ENCODE results near the gene ADRA2C. TPM values are rescaled to one million over a fixed set of nuclear protein-coding genes. Genes with fewer than 3 reads are reported as not detected.

Gene ADRA2C
- total and polyA plus RNA-seq, 2 experiments from 2014 or later = 3.0 to 16.6 TPM

- no peaks in the 10 kb centered on the region; the same call in 1 of the 3 replicates for H3K9me3 Mint-ChIP-seq
- no peaks in the 10 kb centered on the region; the same call in 2 of the 3 replicates for H3K36me3 Mint-ChIP-seq (ENCODE audit: low read depth)
- no peak for ATAC-seq
- peaks cover 25% of the 10 kb centered on the region for H3K4me1 Mint-ChIP-seq
- no peak overlapping the region for H3K4me2 ChIP-seq
- H3K27me3 Mint-ChIP-seq (ENCODE audit: insufficient read depth, low read depth, poor library complexity) = peaks cover 15% of the 10 kb centered on the region
- DNase-seq (ENCODE audit: low spot score) = no peak
- TF ChIP-seq POLR2AphosphoS5 (IDR thresholded peaks at IDR 0.05; ENCODE audit: low read depth) (no peak), EZH2 (IDR thresholded peaks at IDR 0.05; ENCODE audit: low read depth, unreplicated experiment) (no peak), REST (IDR thresholded peaks at IDR 0.05; ENCODE audit: unreplicated experiment) (no peak), NANOG (IDR thresholded peaks at IDR 0.05; ENCODE audit: borderline replicate concordance) (no peak), EZH2phosphoT487 (IDR thresholded peaks at IDR 0.05; ENCODE audit: unreplicated experiment) (no peak), ZNF462 (CRISPR knock-in tag; IDR thresholded peaks at IDR 0.05) (no peak), CREB1 (CRISPR knock-in tag; IDR thresholded peaks at IDR 0.05; ENCODE audit: low read depth) (no peak), ETS1 (IDR thresholded peaks at IDR 0.05) (no peak), JUNB (IDR thresholded peaks at IDR 0.05; ENCODE audit: unreplicated experiment) (no peak), ZNF114 (CRISPR knock-in tag; IDR thresholded peaks at IDR 0.05) (no peak), CTCF (conservative IDR thresholded peaks at IDR 0.05; ENCODE audit: low read depth in 2 of 2) (no peak), ZNF331 (CRISPR knock-in tag; IDR thresholded peaks at IDR 0.05; ENCODE audit: low read depth) (no peak), STAT1 (IDR thresholded peaks at IDR 0.05; ENCODE audit: unreplicated experiment) (no peak)
- no peak overlapping the region for H3K4me3 ChIP-seq
- no peaks in the 10 kb centered on the region for H3K79me2 ChIP-seq (replicated peaks; ENCODE audit: insufficient read depth)
- H3K27ac Mint-ChIP-seq = no peak overlapping the region
- no peaks in the 10 kb centered on the region for H3K36me3 ChIP-seq (ENCODE audit: insufficient read depth)
- H3K27me3 ChIP-seq (ENCODE audit: insufficient read depth) = no peaks in the 10 kb centered on the region
- H2AFZ ChIP-seq = no peak overlapping the region
- H3F3A ChIP-seq (replicated peaks; ENCODE audit: low read depth) = no peaks in the 10 kb centered on the region
- H3K4me1 ChIP-seq (ENCODE audit: insufficient read depth) = peaks cover 12% of the 10 kb centered on the region
- no peaks in the 10 kb centered on the region for H4K20me1 ChIP-seq (replicated peaks; ENCODE audit: insufficient read depth)
- H3K9me2 ChIP-seq (ENCODE audit: insufficient read depth) = no peaks in the 10 kb centered on the region
- H3K27ac ChIP-seq (ENCODE audit: low read depth) = no peak overlapping the region
- H3K4me3 Mint-ChIP-seq = no peak overlapping the region
These were observed 44.8 kb downstream of the ADRA2C start for GRCh38 chr4:3810796-3811485.

Data from GM23338 (cell line).